ENCODE measurements around the gene ALKBH6. TPM values are rescaled to one million over a fixed set of nuclear protein-coding genes. Genes with fewer than 3 reads are reported as not detected.
A peak's percentile ranks its signal among the peaks of the same experiment; 100 is the strongest.

Gene ALKBH6
- total and polyA plus RNA-seq, 2 donors from 2014 or later: 21.5 to 21.7 TPM

DNA sequence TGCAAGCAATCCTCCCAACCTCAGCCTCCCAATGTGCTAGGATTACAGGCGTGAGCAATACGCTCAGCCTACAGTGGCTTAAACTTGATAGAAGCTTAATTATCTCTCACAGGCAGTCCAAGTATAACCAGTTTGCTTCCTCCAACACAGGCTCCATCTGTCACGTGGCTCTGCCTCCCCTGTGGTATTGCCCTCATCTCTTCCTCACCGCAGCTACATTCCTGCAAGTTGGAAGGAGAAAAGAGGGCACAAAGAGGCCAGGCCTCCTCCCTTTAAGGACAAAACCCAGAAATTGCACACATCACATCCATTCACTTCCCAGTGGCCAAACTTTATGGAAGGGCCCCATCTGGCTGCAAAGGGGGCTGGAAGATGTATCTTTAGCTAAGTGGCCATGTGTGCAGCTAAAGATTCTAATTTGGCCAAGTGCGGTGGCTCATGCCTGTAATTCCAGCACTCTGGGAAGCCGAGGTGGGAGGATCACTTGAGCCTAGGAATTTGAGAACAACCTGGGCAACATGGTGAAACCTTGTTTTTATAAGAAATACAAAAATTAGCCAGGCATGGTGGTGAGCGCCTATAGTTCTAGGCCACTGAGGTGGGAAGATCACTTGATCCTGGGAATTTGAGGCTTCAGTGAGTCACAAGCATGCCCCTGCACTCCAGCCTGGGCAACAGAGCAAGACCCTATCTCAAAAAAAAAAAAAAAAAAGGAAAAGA, 22.1 kb downstream of the ALKBH6 start:
- no peak overlapping the region for H3K27ac ChIP-seq (ENCODE audit: low read depth in 2 of 2, low read length in 2 of 2)
- H3K27me3 ChIP-seq (ENCODE audit: control insufficient read depth, insufficient read depth, low read length): no peaks in the 10 kb centered on the region
- peak in 2 of 5 donors; percentile 19 to 43 for DNase-seq
- H3K36me3 ChIP-seq (ENCODE audit: control insufficient read depth in 2 of 3, insufficient read depth in 3 of 3, low read length in 3 of 3): no peaks in the 10 kb centered on the region
- TF ChIP-seq, protein P1, sequence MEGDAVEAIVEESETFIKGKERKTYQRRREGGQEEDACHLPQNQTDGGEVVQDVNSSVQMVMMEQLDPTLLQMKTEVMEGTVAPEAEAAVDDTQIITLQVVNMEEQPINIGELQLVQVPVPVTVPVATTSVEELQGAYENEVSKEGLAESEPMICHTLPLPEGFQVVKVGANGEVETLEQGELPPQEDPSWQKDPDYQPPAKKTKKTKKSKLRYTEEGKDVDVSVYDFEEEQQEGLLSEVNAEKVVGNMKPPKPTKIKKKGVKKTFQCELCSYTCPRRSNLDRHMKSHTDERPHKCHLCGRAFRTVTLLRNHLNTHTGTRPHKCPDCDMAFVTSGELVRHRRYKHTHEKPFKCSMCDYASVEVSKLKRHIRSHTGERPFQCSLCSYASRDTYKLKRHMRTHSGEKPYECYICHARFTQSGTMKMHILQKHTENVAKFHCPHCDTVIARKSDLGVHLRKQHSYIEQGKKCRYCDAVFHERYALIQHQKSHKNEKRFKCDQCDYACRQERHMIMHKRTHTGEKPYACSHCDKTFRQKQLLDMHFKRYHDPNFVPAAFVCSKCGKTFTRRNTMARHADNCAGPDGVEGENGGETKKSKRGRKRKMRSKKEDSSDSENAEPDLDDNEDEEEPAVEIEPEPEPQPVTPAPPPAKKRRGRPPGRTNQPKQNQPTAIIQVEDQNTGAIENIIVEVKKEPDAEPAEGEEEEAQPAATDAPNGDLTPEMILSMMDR (IDR thresholded peaks at IDR 0.05; ENCODE audit: borderline replicate concordance, extremely low read depth, insufficient read depth): no peak
- peaks cover 0 to 13% (median 5%) of the 10 kb centered on the region in 3 donors for H3K4me1 ChIP-seq (ENCODE audit: control insufficient read depth in 2 of 3, insufficient read depth in 2 of 3, low read depth in 1 of 3, low read length in 3 of 3)
- no peak for FAIRE-seq
- H3K9ac ChIP-seq (ENCODE audit: low read length in 3 of 3): no peak overlapping the region
- no peak overlapping the region for H3K4me3 ChIP-seq (ENCODE audit: low read length in 3 of 3)
- no peaks in the 10 kb centered on the region for H3K9me3 ChIP-seq (ENCODE audit: control insufficient read depth in 2 of 3, insufficient read depth in 1 of 3, low read length in 3 of 3)
- intact Hi-C loops (cut with DNase I): no loop called here

GRCh38 chr19:35990771-35991730, 23.0 kb downstream of the ALKBH6 start:
- H3K9ac ChIP-seq (ENCODE audit: low read length in 3 of 3): no peak overlapping the region
- no peak for FAIRE-seq

DNA sequence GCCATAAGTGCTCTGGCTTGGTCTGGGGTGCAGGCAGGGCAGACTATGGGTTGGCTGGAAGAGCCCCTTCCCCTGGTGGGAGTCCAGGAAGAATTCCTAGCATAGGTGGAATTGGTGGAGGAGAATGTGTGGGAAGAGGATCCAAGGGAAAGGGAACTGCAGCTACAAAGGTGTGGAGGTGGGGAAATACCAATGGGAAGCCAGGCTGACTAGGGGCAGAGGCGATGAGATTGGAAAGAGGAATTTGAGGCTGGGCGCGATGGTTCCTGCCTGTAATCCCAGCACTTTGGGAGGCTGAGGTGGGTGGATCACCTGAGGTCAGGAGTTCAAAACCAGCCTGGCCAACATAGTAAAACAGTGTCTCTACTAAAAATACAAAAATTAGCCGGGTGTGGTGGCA, 23.9 kb downstream of the ALKBH6 start:
- FAIRE-seq: no peak
- H3K9me3 ChIP-seq (ENCODE audit: control insufficient read depth in 2 of 3, insufficient read depth in 1 of 3, low read length in 3 of 3): no peaks in the 10 kb centered on the region
- intact Hi-C loops (cut with DNase I): no loop called here
- TF ChIP-seq, protein P1 (IDR thresholded peaks at IDR 0.05; ENCODE audit: borderline replicate concordance, extremely low read depth, insufficient read depth): no peak
- H3K27ac ChIP-seq (ENCODE audit: low read depth in 2 of 2, low read length in 2 of 2): no peak overlapping the region
- no peak for DNase-seq
- H3K27me3 ChIP-seq (ENCODE audit: control insufficient read depth, insufficient read depth, low read length): no peaks in the 10 kb centered on the region
- no peaks in the 10 kb centered on the region for H3K36me3 ChIP-seq (ENCODE audit: control insufficient read depth in 2 of 3, insufficient read depth in 3 of 3, low read length in 3 of 3)
- H3K4me1 ChIP-seq (ENCODE audit: control insufficient read depth in 2 of 3, insufficient read depth in 2 of 3, low read depth in 1 of 3, low read length in 3 of 3): peaks cover 0 to 3% (median 0%) of the 10 kb centered on the region in 3 donors
- no peak overlapping the region for H3K9ac ChIP-seq (ENCODE audit: low read length in 3 of 3)
- no peak overlapping the region for H3K4me3 ChIP-seq (ENCODE audit: low read length in 3 of 3)

More at GRCh38 chr19:35990771-35991730, 23.0 kb downstream of the ALKBH6 start:
- no peak overlapping the region for H3K27ac ChIP-seq (ENCODE audit: low read depth in 2 of 2, low read length in 2 of 2)
- no peak overlapping the region for H3K4me3 ChIP-seq (ENCODE audit: low read length in 3 of 3)
- H3K36me3 ChIP-seq (ENCODE audit: control insufficient read depth in 2 of 3, insufficient read depth in 3 of 3, low read length in 3 of 3): no peaks in the 10 kb centered on the region
- DNase-seq: no peak
- intact Hi-C loops (cut with DNase I): no loop called here
- no peaks in the 10 kb centered on the region for H3K27me3 ChIP-seq (ENCODE audit: control insufficient read depth, insufficient read depth, low read length)
- TF ChIP-seq, protein P1 (IDR thresholded peaks at IDR 0.05; ENCODE audit: borderline replicate concordance, extremely low read depth, insufficient read depth): no peak
- H3K4me1 ChIP-seq (ENCODE audit: control insufficient read depth in 2 of 3, insufficient read depth in 2 of 3, low read depth in 1 of 3, low read length in 3 of 3): peaks cover 0 to 6% (median 0%) of the 10 kb centered on the region in 3 donors
- H3K9me3 ChIP-seq (ENCODE audit: control insufficient read depth in 2 of 3, insufficient read depth in 1 of 3, low read length in 3 of 3): no peaks in the 10 kb centered on the region
